ENCODE measurements around the gene SLC9A5.

DNA sequence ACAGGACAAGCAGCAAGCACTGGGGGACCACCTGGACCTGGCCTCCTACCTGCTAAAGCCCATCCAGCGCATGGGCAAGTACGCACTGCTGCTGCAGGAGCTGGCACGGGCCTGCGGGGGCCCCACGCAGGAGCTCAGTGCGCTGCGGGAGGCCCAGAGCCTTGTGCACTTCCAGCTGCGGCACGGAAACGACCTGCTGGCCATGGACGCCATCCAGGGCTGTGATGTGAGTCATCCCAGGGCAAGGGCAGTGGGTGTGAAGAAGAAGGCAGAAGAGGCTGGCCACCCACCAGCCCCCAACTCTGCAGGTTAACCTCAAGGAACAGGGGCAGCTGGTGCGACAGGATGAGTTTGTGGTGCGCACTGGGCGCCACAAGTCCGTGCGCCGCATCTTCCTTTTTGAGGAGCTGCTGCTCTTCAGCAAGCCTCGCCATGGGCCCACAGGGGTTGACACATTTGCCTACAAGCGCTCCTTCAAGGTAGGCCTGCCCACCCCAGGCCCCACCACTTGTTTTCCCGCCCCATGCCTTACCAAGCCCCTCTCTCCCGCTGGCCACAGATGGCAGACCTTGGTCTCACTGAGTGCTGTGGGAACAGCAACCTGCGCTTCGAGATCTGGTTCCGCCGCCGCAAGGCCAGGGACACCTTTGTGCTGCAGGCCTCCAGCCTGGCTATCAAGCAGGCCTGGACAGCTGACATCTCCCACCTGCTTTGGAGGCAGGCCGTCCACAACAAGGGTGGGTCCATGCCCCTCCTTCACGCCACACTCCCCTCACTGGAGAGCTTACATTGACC lies 37.9 kb downstream of the SLC9A5 start:
- TF ChIP-seq, protein P1, sequence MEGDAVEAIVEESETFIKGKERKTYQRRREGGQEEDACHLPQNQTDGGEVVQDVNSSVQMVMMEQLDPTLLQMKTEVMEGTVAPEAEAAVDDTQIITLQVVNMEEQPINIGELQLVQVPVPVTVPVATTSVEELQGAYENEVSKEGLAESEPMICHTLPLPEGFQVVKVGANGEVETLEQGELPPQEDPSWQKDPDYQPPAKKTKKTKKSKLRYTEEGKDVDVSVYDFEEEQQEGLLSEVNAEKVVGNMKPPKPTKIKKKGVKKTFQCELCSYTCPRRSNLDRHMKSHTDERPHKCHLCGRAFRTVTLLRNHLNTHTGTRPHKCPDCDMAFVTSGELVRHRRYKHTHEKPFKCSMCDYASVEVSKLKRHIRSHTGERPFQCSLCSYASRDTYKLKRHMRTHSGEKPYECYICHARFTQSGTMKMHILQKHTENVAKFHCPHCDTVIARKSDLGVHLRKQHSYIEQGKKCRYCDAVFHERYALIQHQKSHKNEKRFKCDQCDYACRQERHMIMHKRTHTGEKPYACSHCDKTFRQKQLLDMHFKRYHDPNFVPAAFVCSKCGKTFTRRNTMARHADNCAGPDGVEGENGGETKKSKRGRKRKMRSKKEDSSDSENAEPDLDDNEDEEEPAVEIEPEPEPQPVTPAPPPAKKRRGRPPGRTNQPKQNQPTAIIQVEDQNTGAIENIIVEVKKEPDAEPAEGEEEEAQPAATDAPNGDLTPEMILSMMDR (IDR thresholded peaks at IDR 0.05; ENCODE audit: borderline replicate concordance, extremely low read depth, low read length, poor library complexity, severe bottlenecking): no peak
- no peak for TF ChIP-seq EZH2 (IDR thresholded peaks at IDR 0.05; ENCODE audit: borderline replicate concordance, low read depth, low read length, severe bottlenecking)
